Prostate gland (tissue), 2 donors: ENCODE data around the gene M6PR. TPM values are rescaled to one million over a fixed set of nuclear protein-coding genes. Genes with fewer than 3 reads are reported as not detected.

ENCODE experiments used
- DNase-seq: peaks from one replicate; pipeline ENCODE4 v3.0.0-alpha.2; 2019; ENCODE audit warnings: low spot score
- H3K27ac ChIP-seq, 2 donors: fragments of 200-600 bp; sonication (generic); 2 replicates each; pipeline ENCODE4 v1.5.1; 2017 to 2019
- H3K27me3 ChIP-seq: fragments of 200-600 bp; sonication (generic); replicated peaks from 2 replicates; pipeline ENCODE4 v1.5.1; 2019; ENCODE audit not compliant: insufficient read depth
- H3K36me3 ChIP-seq, 2 donors: fragments of 200-600 bp; sonication (generic); 1 replicate in 1 of 2; 2 replicates in 1 of 2; pipeline versions ENCODE4 v1.5.1 to v1.8.1; 2017 to 2019
- H3K4me1 ChIP-seq: fragments of 200-600 bp; sonication (generic); replicated peaks from 2 replicates; pipeline ENCODE4 v1.5.1; 2019
- H3K4me3 ChIP-seq, 2 donors: fragments of 200-600 bp; sonication (generic); 2 replicates each; pipeline ENCODE4 v1.5.1; 2017 to 2019
- H3K9me3 ChIP-seq: fragments of 200-600 bp; sonication (generic); 2 replicates; pipeline ENCODE4 v1.5.1; 2017
- POLR2A ChIP-seq: fragments of 450-650 bp; IDR thresholded peaks from one replicate; pipeline ENCODE4 v1.6.1; 2016; ENCODE audit warnings: antibody characterized with exemption, mild to moderate bottlenecking
- POLR2AphosphoS5 ChIP-seq: sonication (generic); formaldehyde crosslinking; IDR thresholded peaks from one replicate; pipeline ENCODE4 v1.6.1; 2017; ENCODE audit warnings: antibody characterized with exemption
- WGBS: methylation state at CpG from one replicate; pipeline ENCODE4 v1.1.5; 2018; 5-methylcytosine and 5-hydroxymethylcytosine counted together
- intact Hi-C: fragments of 100-400 bp; cut with DNase I; formaldehyde crosslinking; loops from one replicate; pipeline ENCODE4 v1.14.2; 2022
- total RNA-seq, 2 donors: library from RNA; depleted of rRNA; stranded (reverse); fragments of >200 nt; gene quantifications; one replicate each; pipeline ENCODE4 v1.1.0, GENCODE V29; 2016
- TF ChIP-seq, protein P1 (sequence below), 4 experiments: fragments of 200-600 bp in 2 of 4; fragments of 450-650 bp in 2 of 4; sonication (generic) in 2 of 4; IDR thresholded peaks; 1 replicate in 3 of 4; 2 replicates in 1 of 4; pipeline ENCODE4 v1.5.1; 2016 to 2019; ENCODE audit warnings: antibody characterized with exemption in 4 of 4, mild to moderate bottlenecking in 2 of 4, moderate library complexity in 2 of 4

Gene M6PR
- total RNA-seq, 2 donors from 2014 or later, result 128 to 141 TPM

DNA sequence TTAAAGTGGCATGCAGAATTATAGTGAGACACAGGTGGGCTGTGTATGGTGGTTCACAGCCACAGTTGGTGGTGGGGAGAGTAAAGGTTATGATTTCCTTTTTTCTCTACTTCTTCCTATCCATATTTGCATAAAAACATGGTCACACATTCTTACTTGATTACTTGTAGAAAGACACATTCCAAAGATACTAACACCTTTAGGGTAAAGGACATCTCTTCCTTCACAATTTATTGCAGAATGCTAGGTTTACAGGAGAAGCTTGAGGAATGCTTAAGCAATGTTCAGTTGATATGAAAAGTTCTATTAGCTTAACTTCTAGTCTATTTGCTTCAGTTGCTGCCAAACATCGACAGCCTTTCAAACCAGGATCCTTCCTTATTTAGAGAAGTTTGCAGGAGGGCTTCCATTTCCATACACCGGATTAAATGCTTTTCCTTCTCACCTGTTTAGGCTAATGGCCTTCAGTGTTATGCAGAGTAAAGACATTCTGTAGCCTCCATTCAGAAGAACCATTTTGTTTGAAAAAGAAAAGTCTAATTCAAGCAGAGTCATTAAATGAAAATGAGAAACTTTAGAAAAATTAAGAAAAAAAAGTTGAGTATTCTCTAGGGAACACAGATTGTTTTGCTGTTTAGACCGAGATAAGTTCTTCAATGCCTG lies 37.7 kb downstream of the M6PR start:
- DNase-seq, result no peak
- Histone ChIP-seq H3K36me3 (no peaks in the 10 kb centered on the region), H3K27ac (no peak overlapping the region), H3K27me3 (no peaks in the 10 kb centered on the region), H3K9me3 (no peaks in the 10 kb centered on the region), H3K4me3 (no peak overlapping the region), H3K4me1 (no peaks in the 10 kb centered on the region)
- TF ChIP-seq POLR2A (no peak), POLR2AphosphoS5 (no peak)
- TF ChIP-seq, protein P1, sequence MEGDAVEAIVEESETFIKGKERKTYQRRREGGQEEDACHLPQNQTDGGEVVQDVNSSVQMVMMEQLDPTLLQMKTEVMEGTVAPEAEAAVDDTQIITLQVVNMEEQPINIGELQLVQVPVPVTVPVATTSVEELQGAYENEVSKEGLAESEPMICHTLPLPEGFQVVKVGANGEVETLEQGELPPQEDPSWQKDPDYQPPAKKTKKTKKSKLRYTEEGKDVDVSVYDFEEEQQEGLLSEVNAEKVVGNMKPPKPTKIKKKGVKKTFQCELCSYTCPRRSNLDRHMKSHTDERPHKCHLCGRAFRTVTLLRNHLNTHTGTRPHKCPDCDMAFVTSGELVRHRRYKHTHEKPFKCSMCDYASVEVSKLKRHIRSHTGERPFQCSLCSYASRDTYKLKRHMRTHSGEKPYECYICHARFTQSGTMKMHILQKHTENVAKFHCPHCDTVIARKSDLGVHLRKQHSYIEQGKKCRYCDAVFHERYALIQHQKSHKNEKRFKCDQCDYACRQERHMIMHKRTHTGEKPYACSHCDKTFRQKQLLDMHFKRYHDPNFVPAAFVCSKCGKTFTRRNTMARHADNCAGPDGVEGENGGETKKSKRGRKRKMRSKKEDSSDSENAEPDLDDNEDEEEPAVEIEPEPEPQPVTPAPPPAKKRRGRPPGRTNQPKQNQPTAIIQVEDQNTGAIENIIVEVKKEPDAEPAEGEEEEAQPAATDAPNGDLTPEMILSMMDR (IDR thresholded peaks at IDR 0.05), result no peak
- WGBS, result 70% methylated on average over 3 of the region's 3 CpGs
- intact Hi-C loops, result loop anchor here (5.0 kb wide), 1 partner anchor 209 kb away; no protein-coding TSS in a partner anchor

DNA sequence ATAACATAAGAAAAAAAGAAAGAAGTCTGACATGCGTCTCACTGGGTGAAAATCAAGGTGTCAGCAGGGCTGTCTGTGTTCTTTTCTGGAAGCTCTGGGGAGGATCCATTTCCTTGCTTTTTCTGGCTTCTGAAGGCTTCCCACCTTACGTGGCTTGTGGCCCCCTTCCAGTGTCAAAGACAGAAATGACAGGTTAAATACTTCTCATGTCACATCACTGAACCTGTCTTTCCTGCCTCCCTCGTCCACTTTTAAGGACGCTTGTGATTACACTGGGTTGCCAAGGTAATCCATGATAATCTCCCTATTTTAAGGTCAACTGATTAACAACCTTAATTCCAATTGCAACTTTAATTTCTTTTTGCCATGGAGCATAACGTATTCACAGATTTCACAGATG lies 39.7 kb downstream of the M6PR start:
- intact Hi-C loops, result loop anchor here (5.0 kb wide), 2 partner anchors 43 to 207 kb away; no protein-coding TSS in a partner anchor
- H3K27ac ChIP-seq, result no peak overlapping the region
- no peak for DNase-seq
- no peaks in the 10 kb centered on the region for H3K27me3 ChIP-seq
- no peaks in the 10 kb centered on the region for H3K9me3 ChIP-seq
- no peaks in the 10 kb centered on the region for H3K4me1 ChIP-seq
- H3K36me3 ChIP-seq, result no peaks in the 10 kb centered on the region
- H3K4me3 ChIP-seq, result no peak overlapping the region
- TF ChIP-seq POLR2AphosphoS5 (no peak), POLR2A (no peak)
- TF ChIP-seq, protein P1 (IDR thresholded peaks at IDR 0.05), result no peak
- 74% methylated on average over 5 of the region's 5 CpGs for WGBS

DNA sequence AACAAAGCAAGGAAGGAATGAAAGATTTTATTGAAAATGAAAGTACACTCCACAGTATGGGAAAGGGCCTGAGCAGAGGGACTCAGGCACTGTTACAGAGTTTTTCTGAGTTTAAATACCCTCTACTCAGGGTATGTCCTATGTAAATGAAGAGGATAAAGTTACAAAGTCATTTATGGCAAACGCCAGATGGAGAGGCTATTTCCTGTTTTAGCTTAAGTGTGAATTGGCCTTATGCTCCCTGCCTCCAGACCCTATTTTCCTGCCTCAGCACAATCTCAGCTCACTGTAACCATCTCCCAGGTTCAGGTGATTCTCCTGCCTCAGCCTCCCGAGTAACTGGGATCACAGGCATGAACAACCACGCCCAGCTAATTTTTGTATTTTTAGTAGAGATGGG lies 41.9 kb downstream of the M6PR start:
- DNase-seq, result no peak
- Histone ChIP-seq H3K36me3 (no peaks in the 10 kb centered on the region), H3K9me3 (no peaks in the 10 kb centered on the region), H3K4me3 (no peak overlapping the region), H3K27me3 (no peaks in the 10 kb centered on the region), H3K4me1 (no peaks in the 10 kb centered on the region), H3K27ac (no peak overlapping the region)
- intact Hi-C loops, result loop anchor here (5.0 kb wide), 1 partner anchor 45 kb away; no protein-coding TSS in a partner anchor
- no peak for TF ChIP-seq POLR2A
- TF ChIP-seq, protein P1 (IDR thresholded peaks at IDR 0.05), result no peak
- no peak for TF ChIP-seq POLR2AphosphoS5
- WGBS, result 77% methylated on average over 3 of the region's 3 CpGs

DNA sequence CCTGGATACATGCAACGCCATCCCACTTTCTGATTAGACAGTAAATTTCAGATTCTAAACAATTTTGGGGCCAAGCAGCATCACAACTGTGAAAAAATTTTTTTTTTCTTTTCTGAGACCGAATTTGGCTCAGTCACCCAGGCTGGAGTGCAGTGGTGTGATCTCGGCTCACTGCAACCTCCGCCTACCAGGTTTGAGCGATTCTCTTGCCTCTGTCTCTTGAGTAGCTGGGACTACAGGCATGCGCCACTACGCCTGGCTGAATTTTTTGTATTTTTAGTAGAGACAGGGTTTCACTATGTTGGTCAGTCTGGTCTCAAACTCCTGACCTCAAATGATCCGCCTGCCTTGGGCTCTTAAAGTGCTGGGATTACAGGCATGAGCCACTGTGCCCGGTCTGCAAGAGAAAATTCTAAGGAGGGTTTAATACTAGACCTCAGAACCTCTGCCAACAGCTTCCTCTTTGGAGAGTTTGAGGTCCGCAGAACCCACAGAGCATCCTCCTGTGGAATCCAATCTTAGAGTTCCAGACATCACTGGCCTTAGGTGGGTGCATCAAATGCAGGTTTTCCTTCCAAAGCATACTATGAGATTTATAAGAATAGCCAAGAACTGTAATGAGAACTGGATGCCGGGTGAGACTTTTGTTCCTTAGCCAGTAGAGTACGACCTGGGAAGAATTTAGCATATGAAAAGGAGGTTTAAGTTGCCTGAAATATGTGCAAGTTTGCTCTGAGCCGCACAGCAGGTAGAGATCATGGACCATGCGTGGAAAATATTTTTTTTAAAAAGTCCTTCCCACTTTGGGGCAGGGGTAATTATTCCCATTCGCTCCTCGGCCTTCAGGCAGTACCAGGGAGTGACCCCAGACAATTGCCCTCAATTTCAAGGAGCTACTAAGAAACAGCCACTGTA lies 42.9 kb downstream of the M6PR start:
- intact Hi-C loops, result loop anchor here (5.0 kb wide), 1 partner anchor 46 kb away; no protein-coding TSS in a partner anchor
- no peak for DNase-seq
- Histone ChIP-seq H3K4me1 (no peaks in the 10 kb centered on the region), H3K4me3 (no peak overlapping the region), H3K9me3 (no peaks in the 10 kb centered on the region), H3K36me3 (no peaks in the 10 kb centered on the region), H3K27me3 (no peaks in the 10 kb centered on the region), H3K27ac (no peak overlapping the region)
- TF ChIP-seq, protein P1 (IDR thresholded peaks at IDR 0.05), result no peak
- WGBS, result 87% methylated on average over 16 of the region's 16 CpGs
